GM21528 (cell line): Measurements from ENCODE around the gene ATP6V0C.

Source experiments
- ATAC-seq: cut with Tn5 transposase; IDR thresholded peaks from one replicate; pipeline ENCODE4 v1.9.1; 2021; ENCODE audit warnings: mild to moderate bottlenecking, moderate library complexity; ENCODE audit not compliant: unreplicated experiment, low FRiP score

ATP6V0C gene

GRCh38 chr16:2487903-2488531 lies 25.7 kb upstream of the ATP6V0C start:
- no peak for ATAC-seq

- ATAC-seq = no peak
Measured at GRCh38 chr16:2489581-2489980, 24.2 kb upstream of the ATP6V0C start.

GRCh38 chr16:2490190-2491105 lies 23.3 kb upstream of the ATP6V0C start:
- ATAC-seq = no peak

- no peak for ATAC-seq
Measured at GRCh38 chr16:2492292-2492691, 21.5 kb upstream of the ATP6V0C start.

GRCh38 chr16:2493605-2494004 lies 20.1 kb upstream of the ATP6V0C start:
- no peak for ATAC-seq

GRCh38 chr16:2494616-2495015 lies 19.1 kb upstream of the ATP6V0C start:
- ATAC-seq = no peak

DNA sequence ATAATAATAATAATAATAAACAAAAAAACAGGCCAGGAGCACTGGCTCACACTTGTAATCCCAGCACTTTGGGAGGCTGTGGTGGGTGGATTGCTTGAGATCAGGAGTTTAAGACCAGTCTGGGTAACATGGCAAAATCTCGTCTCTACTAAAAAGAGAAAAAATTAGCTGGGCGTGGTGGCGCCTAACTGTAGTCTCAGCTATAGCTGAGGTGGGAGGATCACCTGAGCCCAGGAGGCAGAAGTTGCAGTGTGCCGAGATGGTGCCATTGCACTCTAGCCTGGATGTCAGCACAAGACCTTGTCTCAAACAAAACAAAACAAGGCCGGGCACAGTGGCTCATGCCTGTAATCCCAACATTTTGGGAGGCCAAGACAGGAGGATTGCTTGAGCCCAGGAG lies 18.7 kb upstream of the ATP6V0C start:
- no peak for ATAC-seq

DNA sequence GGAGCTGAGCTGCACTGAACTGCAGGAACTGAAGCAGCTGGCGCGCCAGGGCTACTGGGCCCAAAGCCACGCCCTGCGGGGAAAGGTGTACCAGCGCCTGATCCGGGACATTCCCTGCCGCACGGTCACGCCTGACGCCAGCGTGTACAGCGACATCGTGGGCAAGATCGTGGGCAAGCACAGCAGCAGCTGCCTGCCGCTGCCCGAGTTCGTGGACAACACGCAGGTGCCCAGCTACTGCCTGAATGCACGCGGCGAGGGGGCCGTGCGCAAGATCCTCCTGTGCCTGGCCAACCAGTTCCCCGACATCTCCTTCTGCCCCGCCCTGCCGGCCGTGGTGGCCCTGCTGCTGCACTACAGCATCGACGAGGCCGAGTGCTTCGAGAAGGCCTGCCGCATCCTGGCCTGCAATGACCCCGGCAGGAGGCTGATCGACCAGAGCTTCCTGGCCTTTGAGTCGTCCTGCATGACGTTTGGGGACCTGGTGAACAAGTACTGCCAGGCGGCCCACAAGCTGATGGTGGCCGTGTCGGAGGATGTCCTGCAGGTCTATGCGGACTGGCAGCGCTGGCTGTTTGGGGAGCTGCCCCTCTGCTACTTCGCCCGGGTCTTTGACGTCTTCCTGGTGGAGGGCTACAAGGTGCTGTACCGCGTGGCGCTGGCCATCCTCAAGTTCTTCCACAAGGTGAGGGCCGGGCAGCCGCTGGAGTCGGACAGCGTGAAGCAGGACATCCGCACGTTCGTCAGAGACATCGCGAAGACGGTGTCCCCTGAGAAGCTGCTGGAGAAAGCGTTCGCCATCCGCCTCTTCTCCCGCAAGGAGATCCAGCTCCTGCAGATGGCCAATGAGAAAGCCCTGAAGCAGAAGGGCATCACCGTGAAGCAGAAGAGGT lies 17.3 kb upstream of the ATP6V0C start:
- ATAC-seq = no peak

GRCh38 chr16:2497116-2497630 lies 16.6 kb upstream of the ATP6V0C start:
- ATAC-seq = no peak

DNA sequence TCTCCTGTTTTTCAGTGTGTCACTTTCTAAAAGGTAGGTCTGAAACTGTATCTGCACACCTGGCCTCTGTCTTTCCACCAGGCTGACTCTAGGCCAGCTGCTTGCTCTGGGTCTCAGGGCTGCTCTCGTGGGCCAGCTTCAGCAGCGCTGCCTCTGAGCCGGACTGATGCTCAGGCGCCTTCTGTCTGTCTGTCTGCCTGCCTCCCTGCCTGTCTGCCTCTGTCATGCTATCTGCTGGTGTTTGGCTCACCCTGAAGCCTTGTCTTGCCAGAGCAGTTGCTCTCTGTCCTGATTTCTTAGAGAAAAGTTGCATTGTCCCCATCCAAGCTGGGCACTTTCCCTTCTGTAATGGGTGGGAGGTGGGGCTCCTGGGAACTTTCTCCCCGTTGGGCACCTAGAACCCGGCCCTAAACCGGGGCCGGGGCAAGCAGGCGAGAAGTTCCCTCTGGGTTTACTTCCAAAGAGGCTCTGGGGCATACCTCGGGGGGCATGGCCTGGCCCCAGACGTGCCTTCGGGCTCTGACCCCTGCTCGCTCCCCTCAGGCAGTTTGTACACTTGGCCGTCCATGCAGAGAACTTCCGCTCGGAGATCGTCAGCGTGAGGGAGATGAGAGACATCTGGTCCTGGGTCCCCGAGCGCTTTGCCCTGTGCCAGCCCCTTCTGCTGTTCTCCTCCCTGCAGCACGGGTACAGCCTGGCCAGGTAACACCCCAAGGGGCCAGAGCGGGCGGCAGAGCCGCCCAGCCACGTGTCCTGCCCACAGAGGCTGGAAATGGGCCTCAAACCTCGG lies 15.9 kb upstream of the ATP6V0C start:
- ATAC-seq = no peak

DNA sequence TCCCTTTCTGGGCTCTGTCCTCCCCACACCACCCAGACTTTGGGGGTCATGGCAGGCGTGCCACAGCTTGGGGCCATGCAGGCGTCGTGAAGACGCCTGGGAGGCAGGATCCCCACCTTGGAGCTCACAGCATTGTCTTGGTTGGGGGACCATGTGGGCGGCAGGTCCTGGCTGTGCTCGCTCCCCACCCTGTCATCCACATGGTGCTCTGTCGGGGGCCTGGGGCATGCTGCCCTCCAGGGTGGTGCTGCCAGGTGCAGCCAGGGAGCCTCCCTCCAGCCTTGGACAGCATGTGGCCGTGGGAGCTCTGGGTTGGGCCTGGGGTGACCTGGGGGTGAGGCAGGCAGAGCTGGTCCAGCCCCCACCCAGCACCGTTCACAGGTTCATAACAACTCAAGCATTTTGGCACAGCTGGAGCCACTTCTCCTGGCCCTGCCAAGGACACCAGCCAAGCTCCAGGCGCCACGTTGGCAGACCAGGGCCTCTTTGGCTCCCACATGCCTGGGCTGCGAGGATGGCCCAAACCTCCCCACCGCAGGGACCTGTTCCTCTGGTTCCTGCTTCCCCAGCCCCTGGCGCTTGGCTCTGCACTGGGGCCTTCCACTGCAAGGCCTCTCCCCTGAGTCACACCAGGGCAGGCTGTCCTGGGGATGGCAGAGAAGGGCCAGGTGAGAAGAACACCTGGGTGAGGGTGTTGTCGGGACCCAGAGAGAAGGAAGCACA lies 15.1 kb upstream of the ATP6V0C start:
- no peak for ATAC-seq

DNA sequence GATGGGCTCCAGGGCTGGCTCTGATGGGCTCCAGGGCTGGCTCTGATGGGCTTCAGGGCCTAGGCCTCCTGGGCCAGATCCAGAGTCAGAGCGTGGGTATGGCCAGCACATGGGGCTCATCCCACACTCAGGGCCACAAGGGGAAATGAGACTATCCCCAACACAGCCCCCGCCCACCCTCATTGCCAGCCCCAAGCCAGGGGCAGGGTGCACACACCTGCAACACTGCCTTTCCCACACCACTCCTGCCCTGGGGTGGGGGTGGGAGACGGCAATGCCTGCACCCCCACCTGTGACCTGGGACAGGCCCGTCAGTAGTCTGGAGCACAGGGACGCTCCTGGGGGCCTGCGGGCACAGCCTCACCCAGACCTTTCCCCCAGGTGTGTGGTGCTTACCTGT lies 14.3 kb upstream of the ATP6V0C start:
- no peak for ATAC-seq

GRCh38 chr16:2499890-2500429 lies 13.8 kb upstream of the ATP6V0C start:
- no peak for ATAC-seq

GRCh38 chr16:2500430-2500917 lies 13.3 kb upstream of the ATP6V0C start:
- ATAC-seq = no peak

- ATAC-seq = no peak
Measured at GRCh38 chr16:2500918-2501750, 12.6 kb upstream of the ATP6V0C start.

GRCh38 chr16:2501946-2502895 lies 11.5 kb upstream of the ATP6V0C start:
- ATAC-seq = no peak

DNA sequence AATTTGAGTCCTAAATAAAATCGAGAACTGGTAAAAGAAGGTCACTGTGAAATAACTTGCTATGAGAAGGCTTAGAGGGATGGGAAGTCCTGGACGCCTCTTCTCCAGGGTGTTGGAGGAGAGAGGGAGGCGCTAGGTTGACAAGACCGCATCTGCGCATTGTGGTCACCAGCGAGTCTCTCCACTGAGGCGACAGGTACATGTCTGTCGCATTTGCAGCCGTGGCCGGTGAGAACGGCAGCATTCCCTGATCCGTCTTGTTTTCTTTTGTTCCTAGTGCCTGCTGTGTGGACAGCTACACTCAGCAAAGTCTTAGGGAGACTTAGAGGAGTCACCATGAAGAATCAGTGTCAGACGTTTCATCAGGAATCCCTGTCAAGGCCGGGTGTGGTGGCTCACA lies 8.1 kb upstream of the ATP6V0C start:
- no peak for ATAC-seq
